Hematopoietic multipotent progenitor cell (in vitro differentiated cells): ENCODE data around the gene SCN1B. TPM values are rescaled to one million over a fixed set of nuclear protein-coding genes. Genes with fewer than 3 reads are reported as not detected.
"Not testable (repeated sequence)": the region's sequence is repeated elsewhere in the genome, so short reads cannot be mapped to it uniquely, and the experiment has no call there.

Experiments used
- DNase-seq, 3 donors: peaks; one replicate each; pipeline ENCODE4 v3.0.0-alpha.2; 2011 to 2015; ENCODE audit warnings: low read depth in 2 of 3, low spot score in 2 of 3
- total RNA-seq: library from RNA; depleted of rRNA; stranded (reverse); fragments of >200 nt; gene quantifications from one replicate; pipeline ENCODE4 v1.2.3, GENCODE V29; 2012

The SCN1B gene
- total RNA-seq, 1 donor, result 1.9 TPM

- no peak for DNase-seq
Observed at GRCh38 chr19:35015954-35016351, 14.3 kb upstream of the SCN1B start.

GRCh38 chr19:35017507-35017906 is 12.8 kb upstream of the SCN1B start:
- DNase-seq, result no peak

GRCh38 chr19:35018379-35018778 is 11.9 kb upstream of the SCN1B start:
- DNase-seq, result no peak

- DNase-seq, result no peak
Observed at GRCh38 chr19:35019144-35019543, 11.1 kb upstream of the SCN1B start.

GRCh38 chr19:35021016-35021415 is 9.3 kb upstream of the SCN1B start:
- no peak for DNase-seq

GRCh38 chr19:35021596-35021995 is 8.7 kb upstream of the SCN1B start:
- no peak for DNase-seq

- no peak for DNase-seq
Observed at GRCh38 chr19:35022460-35022859, 7.8 kb upstream of the SCN1B start.

GRCh38 chr19:35023428-35023827 is 6.8 kb upstream of the SCN1B start:
- DNase-seq, result no peak

- DNase-seq, result no peak
Observed at GRCh38 chr19:35024095-35024494, 6.2 kb upstream of the SCN1B start.

GRCh38 chr19:35025969-35026368 is 4.3 kb upstream of the SCN1B start:
- DNase-seq, result no peak

- no peak for DNase-seq
Observed at GRCh38 chr19:35026418-35026817, 3.9 kb upstream of the SCN1B start.

- no peak for DNase-seq
Observed at GRCh38 chr19:35027009-35027408, 3.3 kb upstream of the SCN1B start.

GRCh38 chr19:35027851-35028599 is 2.2 kb upstream of the SCN1B start:
- no peak for DNase-seq

- DNase-seq, result not testable (repeated sequence)
Observed at GRCh38 chr19:35028600-35028885, 1.7 kb upstream of the SCN1B start.

- not testable (repeated sequence) for DNase-seq
Observed at GRCh38 chr19:35029275-35029736, 964 bp upstream of the SCN1B start.

- no peak for DNase-seq
Observed at GRCh38 chr19:35029737-35030256, 473 bp upstream of the SCN1B start.

- DNase-seq, result no peak
Observed at GRCh38 chr19:35031072-35031881, 1.0 kb downstream of the SCN1B start.

- DNase-seq, result no peak
Observed at GRCh38 chr19:35032356-35032865, 2.1 kb downstream of the SCN1B start.

GRCh38 chr19:35033067-35034004 is 3.1 kb downstream of the SCN1B start:
- no peak for DNase-seq

GRCh38 chr19:35034005-35034502 is 3.8 kb downstream of the SCN1B start:
- no peak for DNase-seq
